ENCODE data around the gene HOXA1. TPM values are rescaled to one million over a fixed set of nuclear protein-coding genes. Genes with fewer than 3 reads are reported as not detected.
A peak's percentile ranks its signal among the peaks of the same experiment; 100 is the strongest.

Gene HOXA1
- total and polyA plus RNA-seq, 2 experiments from 2014 or later, result 0.07 to 0.42 TPM

DNA sequence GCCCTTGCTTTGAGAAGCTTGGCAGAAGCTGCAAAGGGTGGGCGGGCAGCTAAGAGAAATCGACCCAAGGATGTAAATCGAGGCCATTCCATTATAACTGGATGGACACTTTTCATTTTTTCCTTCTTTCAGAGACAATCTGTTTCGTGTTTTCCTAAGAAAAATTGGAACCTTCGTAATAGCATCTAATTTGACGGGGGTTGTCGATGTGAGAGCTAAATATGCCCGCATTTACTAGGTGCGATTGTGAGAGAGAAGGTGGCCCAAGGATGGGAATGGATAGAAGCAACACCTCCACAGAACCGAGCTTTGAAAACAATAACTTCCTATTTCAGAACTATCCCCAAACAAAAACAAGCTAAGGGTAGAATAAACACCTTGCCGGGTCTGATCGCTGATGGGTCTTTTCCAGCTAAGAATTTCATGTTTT is 35.6 kb upstream of the HOXA1 start:
- Histone ChIP-seq H3K4me3 (peak overlapping the region; percentile 30), H3K27ac (no peak overlapping the region), H3K9me3 (ENCODE audit: low read depth) (no peaks in the 10 kb centered on the region), H3K36me3 (no peaks in the 10 kb centered on the region), H3K27me3 (peaks cover 100% of the 10 kb centered on the region), H3K4me1 (ENCODE audit: low read depth) (no peaks in the 10 kb centered on the region)
- TF ChIP-seq, protein P1, sequence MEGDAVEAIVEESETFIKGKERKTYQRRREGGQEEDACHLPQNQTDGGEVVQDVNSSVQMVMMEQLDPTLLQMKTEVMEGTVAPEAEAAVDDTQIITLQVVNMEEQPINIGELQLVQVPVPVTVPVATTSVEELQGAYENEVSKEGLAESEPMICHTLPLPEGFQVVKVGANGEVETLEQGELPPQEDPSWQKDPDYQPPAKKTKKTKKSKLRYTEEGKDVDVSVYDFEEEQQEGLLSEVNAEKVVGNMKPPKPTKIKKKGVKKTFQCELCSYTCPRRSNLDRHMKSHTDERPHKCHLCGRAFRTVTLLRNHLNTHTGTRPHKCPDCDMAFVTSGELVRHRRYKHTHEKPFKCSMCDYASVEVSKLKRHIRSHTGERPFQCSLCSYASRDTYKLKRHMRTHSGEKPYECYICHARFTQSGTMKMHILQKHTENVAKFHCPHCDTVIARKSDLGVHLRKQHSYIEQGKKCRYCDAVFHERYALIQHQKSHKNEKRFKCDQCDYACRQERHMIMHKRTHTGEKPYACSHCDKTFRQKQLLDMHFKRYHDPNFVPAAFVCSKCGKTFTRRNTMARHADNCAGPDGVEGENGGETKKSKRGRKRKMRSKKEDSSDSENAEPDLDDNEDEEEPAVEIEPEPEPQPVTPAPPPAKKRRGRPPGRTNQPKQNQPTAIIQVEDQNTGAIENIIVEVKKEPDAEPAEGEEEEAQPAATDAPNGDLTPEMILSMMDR (IDR thresholded peaks at IDR 0.05; ENCODE audit: low read depth, low read length), result no peak
- no peak for DNase-seq (ENCODE audit: low read depth in 1 of 2, low spot score in 1 of 2)

DNA sequence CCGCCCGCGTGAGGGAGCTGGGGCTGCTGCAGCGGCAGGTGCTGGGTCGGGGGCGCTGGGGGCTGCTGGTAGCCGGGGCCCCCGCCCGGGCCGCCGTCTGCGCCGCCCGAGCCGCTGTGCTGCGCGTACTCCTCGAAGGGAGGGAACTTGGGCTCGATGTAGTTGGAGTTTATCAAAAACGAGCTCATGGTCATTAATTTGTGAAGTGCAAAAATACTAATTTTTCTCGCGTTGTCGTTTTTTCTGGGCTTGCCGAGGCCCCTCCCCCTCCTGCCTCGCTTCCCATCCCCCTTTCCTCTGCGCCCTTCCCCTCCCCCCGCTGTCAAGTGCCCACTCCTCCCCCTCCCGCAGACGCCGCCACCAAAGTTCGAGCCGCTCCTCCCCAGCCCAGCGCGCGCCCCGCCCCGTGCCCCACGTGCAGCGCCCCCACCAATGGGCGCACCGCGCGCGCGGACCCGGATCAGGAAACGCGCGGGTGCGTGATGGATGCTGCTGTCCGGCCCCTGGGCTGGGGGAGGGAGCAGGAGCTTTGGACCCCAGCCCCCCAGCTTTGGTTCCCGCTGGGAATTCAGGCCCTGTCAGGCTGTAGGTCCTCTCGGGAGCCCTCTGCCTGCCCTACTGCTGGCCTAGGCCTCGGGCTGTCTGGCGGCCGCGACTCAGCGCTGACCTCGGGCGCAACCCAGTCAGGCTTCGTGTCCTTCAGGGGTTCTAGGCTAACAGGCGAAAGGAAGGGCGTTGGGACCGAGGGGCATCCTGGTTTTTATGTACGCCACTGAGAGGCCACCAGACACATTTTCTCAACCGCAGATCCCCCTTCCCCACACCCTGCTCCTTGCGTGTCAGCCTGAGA is 35.0 kb upstream of the HOXA1 start, which contains the start of gene HOXA4:
Gene HOXA4, minus strand, starts transcription at position 218 of the 850 bp plus-strand sequence. Its CDS starts 24 bp downstream, at position 194.
- Histone ChIP-seq H3K9me3 (ENCODE audit: low read depth) (no peaks in the 10 kb centered on the region), H3K36me3 (no peaks in the 10 kb centered on the region), H3K27me3 (peaks cover 100% of the 10 kb centered on the region), H3K27ac (no peak within 1 kb of the TSS), H3K4me1 (ENCODE audit: low read depth) (no peaks in the 10 kb centered on the region), H3K4me3 (peak within 1 kb of the TSS; percentile 30)
- peak; percentile 49 to 50 for DNase-seq (ENCODE audit: low read depth in 1 of 2, low spot score in 1 of 2)
- TF ChIP-seq, protein P1 (IDR thresholded peaks at IDR 0.05; ENCODE audit: low read depth, low read length), result no peak

DNA sequence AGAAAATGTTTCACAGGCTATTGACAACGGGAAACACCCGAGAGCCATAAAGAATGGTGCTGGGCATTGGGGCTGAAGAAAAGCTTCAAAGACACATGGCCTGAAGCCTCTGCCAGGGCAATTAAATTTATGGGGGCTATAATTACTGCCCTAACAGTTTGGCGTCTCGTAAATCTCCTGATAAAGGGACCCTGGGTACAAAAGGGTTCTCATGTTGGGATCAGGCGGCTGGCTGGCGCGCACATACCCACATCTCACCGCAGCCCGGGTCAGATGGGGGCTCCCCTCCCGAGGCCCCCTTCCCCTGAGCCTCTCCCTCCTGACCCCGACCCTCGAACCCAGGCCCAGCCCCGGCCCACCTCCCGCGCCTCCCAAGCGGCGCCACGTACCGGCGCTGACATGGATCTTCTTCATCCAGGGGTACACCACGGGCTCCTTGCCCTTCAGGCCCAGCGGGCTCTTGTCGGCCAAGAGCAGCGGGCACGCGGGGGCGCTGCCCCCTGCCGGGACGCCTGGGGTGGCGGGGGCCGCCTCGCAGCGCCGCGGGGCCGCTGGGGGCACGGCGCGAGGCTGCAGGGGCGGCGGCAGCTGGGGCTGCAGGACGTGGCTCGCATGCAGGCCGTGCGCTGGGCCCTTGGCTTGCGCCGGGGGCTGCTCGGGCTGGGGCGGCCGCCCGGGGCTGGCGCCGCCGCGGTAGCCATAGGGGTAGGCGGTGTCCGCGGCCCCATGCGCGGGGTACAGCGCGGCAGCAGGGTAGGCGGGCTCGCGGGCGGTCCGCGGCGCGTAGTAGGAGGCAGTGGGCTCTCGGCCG is 34.1 kb upstream of the HOXA1 start:
- no peak for DNase-seq (ENCODE audit: low read depth in 1 of 2, low spot score in 1 of 2)
- TF ChIP-seq, protein P1 (IDR thresholded peaks at IDR 0.05; ENCODE audit: low read depth, low read length), result no peak
- H3K27ac ChIP-seq, result no peak overlapping the region

DNA sequence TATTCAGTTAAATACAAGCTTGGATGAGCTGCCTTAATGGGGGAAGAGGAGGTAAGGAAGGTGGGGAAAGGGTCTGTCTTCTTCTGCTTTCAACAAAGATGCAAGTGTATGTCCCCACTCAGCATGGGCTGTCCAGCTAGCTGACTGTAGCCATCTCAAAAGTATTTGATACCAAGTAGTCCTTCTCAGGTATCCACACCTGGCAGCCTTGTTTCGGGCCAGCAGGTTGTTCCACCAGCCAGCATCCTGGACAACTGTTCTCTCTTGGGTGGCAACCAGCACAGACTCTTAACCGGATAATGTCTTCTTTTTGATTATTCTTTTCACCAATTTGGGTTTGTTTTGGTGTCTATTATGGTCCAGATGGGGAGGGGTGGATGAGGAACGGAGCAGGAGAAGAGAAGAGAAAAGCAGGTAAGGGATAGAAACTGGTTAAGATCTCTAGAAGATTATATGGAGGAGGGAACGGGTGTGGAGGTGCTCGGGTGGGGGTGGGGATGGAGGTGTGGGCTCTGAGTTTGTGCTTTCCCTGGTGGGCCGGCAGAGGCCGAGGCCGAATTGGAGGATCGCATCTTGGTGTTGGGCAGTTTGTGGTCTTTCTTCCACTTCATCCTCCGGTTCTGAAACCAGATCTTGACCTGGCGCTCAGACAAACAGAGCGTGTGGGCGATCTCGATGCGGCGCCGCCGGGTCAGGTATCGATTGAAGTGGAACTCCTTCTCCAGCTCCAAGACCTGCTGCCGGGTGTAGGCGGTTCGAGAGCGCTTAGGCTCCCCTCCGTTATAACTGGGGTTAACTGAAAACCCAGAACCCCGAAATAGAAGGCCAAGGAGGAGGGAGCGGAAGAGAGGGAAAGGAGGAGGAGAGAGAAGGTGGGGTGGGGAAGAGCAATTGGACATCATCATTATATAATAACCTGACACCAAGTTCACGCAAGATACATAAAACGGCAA is 33.3 kb upstream of the HOXA1 start:
- Histone ChIP-seq H3K4me1 (ENCODE audit: low read depth) (no peaks in the 10 kb centered on the region), H3K27ac (no peak overlapping the region), H3K36me3 (no peaks in the 10 kb centered on the region), H3K9me3 (ENCODE audit: low read depth) (no peaks in the 10 kb centered on the region), H3K27me3 (peaks cover 100% of the 10 kb centered on the region), H3K4me3 (no peak overlapping the region)
- TF ChIP-seq, protein P1 (IDR thresholded peaks at IDR 0.05; ENCODE audit: low read depth, low read length), result no peak
- no peak for DNase-seq (ENCODE audit: low read depth in 1 of 2, low spot score in 1 of 2)

More for the DNA sequence above, 34.1 kb upstream of the HOXA1 start:
- peaks cover 100% of the 10 kb centered on the region for H3K27me3 ChIP-seq
- H3K4me1 ChIP-seq (ENCODE audit: low read depth), result no peaks in the 10 kb centered on the region
- peak overlapping the region; percentile 30 for H3K4me3 ChIP-seq
- no peaks in the 10 kb centered on the region for H3K9me3 ChIP-seq (ENCODE audit: low read depth)
- H3K36me3 ChIP-seq, result no peaks in the 10 kb centered on the region

DNA sequence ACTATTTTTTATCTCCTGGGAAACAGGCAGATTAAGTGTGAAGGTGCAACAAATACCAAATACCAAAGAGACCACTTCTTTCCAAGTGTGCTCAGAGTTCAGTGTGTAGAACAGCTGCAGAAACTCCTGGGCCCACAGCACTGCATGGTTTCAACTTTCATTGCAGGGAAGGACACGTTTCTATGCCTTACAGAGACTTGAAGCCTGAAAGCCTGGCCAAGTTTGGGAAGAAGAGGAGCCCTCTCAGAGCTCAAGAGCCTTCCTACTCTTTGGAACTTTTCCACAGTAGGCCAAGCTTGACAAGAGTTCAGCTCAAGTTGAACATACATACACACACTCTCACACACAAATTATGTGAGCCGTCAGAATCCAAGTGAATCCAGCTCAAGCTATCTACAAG is 32.2 kb upstream of the HOXA1 start:
- Histone ChIP-seq H3K4me3 (no peak overlapping the region), H3K27me3 (peaks cover 100% of the 10 kb centered on the region), H3K27ac (no peak overlapping the region), H3K36me3 (no peaks in the 10 kb centered on the region), H3K9me3 (ENCODE audit: low read depth) (no peaks in the 10 kb centered on the region), H3K4me1 (ENCODE audit: low read depth) (no peaks in the 10 kb centered on the region)
- no peak for DNase-seq (ENCODE audit: low read depth in 1 of 2, low spot score in 1 of 2)
- TF ChIP-seq, protein P1 (IDR thresholded peaks at IDR 0.05; ENCODE audit: low read depth, low read length), result no peak

Data from cardiac muscle cell (in vitro differentiated cells and primary cell).